NCI-H460 (cell line): ENCODE measurements around the gene C1orf198. TPM values are rescaled to one million over a fixed set of nuclear protein-coding genes. Genes with fewer than 3 reads are reported as not detected.

Source experiments
- DNase-seq: peaks from one replicate; pipeline ENCODE4 v3.0.0-alpha.2; 2016; ENCODE audit warnings: low read depth; ENCODE audit errors: extremely low read depth
- polyA plus RNA-seq: library from polyadenylated mRNA; depleted of rRNA; stranded (reverse); fragments of >200 nt; gene quantifications from 2 replicates; pipeline ENCODE4 v1.2.3, GENCODE V29; 2014; cell fraction: nucleus; rRNA removed
- total RNA-seq: library from RNA; depleted of rRNA; stranded (reverse); fragments of >200 nt; shearing (Covaris generic); gene quantifications from 2 replicates; pipeline ENCODE4 v1.2.3, GENCODE V29; 2014; rRNA removed

Gene C1orf198, protein sequence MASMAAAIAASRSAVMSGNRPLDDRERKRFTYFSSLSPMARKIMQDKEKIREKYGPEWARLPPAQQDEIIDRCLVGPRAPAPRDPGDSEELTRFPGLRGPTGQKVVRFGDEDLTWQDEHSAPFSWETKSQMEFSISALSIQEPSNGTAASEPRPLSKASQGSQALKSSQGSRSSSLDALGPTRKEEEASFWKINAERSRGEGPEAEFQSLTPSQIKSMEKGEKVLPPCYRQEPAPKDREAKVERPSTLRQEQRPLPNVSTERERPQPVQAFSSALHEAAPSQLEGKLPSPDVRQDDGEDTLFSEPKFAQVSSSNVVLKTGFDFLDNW
- 30.8 and 32.7 TPM in 2 replicates for total RNA-seq
- polyA plus RNA-seq = 21.3 and 28.6 TPM in 2 replicates

DNA sequence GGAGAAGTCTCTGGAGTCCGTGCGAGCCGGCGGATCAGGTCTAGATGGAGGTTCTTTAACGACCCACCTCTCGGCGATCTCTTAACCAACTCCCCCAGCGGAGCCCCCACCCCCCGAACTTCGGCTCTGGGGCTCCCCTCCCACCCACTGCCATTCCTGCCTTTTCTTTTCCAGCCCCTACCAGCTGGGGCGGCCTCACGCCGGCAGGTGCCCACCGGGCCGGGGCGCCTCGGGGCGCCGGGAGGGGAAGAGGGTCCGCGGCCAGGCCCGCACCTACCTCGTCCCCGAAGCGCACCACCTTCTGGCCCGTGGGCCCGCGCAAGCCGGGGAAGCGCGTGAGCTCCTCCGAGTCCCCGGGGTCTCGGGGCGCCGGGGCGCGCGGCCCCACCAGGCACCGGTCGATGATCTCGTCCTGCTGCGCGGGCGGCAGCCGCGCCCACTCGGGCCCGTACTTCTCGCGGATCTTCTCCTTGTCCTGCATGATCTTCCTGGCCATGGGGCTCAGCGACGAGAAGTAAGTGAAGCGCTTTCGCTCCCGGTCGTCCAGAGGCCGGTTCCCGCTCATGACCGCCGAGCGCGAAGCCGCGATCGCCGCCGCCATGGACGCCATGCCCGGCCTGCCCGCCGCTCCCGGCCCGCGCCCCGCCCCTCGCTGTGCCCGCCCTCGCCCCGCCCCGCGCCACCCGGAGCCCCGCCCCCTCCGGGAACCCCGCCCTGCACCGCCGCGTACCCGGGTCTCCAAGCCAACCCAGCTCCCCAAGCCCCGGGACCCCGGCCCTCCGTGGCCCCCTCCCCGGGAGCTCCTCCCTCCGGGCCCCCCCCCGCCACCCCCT, at the start of gene C1orf198:
C1orf198 (minus strand) TSS at position 619 of the 833 bp plus-strand sequence; CDS start at position 610, 9 bp downstream.
- peak; percentile 55 for DNase-seq

DNA sequence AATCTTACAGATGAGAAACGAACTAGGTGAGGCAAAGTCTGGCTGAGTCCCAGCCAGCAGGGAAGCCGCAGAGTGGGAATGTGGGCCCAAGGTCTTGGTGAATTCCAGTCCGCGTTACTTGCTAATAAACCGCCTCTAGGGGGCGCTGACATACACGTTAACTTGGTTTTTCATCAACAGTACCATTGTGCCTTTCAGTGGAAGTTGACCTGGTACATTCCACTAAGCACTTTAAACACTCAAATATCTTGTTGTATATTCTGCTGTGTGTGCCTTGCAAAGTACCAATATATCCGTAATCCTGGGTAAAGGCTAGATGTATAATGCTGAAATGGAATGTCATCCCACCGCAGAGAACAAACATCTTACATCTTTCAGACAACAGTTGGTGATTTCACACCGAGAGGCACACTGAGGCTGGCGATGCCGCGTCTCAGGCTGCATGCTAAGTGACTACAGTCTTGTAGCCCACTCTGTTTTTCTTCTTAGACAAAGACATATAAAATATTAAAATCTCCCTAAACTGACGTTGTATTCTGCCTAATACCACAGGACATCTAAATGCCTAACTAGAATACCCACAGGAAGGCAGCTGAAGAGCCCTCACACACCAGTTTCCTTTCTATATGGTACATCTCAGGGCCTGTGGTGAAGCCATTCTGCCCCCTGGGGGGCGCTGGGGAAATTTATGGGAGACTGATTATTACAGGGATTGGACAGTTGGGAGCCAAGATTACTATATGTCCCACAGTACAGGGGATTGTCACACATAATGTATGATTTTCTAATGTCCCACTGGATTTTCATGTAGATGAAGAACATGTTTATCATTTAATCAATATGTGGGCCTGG, 49.2 kb upstream of the C1orf198 start:
- DNase-seq = peak; percentile 83

DNA sequence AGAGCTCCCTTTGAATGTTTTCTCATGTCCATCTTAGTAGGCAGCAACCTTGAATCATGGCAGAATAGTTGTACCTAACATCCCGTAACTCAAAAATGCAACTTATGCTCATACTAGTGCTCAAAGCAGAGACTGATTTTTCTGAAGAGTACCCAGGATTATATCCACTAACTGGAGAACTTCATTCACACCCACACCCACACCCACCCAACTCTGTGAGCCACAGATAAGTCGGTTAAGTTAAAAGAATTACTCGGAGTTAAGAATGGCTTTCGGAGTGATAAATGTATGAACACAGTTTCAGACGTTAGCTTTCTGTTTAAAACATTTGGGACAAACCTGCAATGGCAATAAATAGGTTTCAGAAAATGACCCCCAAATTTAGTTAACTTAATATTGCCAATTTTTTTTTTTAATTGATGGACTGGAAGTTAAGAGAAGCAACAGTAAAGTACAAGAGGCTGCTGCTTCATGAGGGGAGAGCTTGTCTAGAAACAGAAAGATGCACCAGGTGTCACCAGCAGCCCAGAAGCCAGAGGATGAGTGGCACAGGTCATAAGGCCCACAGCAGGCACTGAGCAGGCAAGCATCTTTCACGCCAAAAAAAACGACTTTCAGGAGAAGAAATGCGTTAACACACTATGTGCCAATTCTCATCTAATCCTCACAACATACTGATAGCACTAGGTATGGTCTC, 48.4 kb upstream of the C1orf198 start:
- no peak for DNase-seq

DNA sequence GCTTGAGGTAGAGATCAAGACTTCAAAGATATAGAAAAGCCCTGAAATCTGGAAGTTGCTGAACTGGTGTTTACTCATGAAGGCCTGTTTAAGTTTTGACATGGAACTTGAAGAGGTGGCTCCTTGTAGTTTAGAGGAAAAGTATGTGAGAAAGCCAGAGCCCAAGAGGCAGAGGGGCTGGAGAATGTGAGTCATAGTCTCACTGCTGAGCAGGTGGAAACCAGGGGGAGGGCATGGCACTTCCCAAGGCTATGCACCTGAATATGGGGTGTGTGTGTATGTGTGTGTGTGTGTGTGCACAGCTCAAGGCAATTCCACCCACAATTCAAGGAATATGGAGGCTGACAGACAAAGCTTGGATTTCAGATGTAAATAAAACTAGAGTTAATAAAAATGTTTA, 46.8 kb upstream of the C1orf198 start:
- no peak for DNase-seq

DNA sequence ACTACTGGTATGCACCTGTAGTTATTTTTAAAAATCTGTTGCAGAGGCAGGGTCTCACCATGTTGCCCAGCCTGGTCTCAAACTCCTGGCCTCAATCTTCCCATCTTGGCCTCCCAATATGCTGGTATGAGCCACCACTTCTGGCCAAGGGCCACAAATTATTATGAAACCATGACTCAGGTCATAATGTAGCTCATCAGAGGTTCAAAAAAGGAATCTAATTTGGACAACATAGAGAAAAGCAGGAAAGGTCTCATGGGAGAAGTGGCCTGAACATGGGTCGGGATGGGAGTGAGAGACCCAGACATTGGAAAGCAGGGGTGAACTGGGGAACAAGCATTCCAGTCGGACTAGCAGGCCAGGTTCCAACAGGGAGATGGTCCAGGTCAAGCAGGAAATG, 45.2 kb upstream of the C1orf198 start:
- DNase-seq = no peak

DNA sequence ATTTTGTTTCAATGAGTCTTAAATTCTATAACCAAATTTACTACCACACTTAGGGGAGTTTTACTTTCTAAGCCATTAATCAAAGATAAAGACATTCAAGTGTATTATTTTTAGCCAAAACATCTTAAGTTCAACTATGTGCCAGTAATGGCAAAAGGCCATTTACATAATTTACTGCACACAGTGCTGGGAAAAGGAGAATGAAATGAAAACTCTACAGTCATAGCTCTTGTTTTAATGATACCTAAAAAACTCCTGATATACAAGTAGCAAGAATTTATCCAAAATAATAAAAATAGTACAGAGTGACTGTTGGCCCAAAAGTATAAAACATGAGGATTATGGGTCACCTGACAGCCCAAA, 42.4 kb upstream of the C1orf198 start:
- no peak for DNase-seq

DNA sequence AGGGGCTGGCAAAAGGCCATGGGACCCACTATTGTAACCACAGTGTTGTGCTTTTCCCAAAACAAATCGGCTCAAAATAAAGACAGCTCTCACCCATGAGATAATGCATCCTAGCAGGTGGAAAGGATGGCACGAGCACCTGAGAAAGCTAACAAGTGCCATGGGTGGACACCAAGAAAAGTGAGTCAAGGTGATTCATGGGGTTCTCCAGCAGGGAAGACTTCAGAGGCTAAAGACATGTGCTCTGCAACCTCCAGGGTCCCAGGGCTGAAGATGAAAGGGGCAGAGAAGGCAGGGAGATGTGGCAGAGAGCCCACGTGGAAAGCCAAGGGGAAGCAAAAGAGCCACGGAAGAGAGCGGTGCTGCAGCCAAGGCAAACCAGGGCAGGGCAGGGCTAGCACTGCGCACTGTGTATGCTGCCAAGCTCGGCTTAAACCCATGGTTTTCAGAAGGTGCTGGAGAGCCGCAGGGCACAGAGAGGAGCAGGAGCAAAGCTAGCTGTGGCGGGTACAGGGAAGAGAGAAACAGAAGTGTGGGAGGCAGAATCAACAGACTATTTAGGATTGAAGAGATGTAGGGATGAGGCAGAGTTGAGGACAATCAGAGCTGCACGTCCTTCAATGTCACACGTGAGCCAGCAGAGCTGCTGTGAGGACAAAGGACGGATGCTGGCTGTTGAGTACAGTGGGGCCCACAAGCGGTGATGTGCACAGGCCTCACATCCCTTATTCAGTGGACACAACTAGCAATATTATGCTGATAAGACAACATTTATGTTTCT, 41.8 kb upstream of the C1orf198 start:
- DNase-seq = no peak

DNA sequence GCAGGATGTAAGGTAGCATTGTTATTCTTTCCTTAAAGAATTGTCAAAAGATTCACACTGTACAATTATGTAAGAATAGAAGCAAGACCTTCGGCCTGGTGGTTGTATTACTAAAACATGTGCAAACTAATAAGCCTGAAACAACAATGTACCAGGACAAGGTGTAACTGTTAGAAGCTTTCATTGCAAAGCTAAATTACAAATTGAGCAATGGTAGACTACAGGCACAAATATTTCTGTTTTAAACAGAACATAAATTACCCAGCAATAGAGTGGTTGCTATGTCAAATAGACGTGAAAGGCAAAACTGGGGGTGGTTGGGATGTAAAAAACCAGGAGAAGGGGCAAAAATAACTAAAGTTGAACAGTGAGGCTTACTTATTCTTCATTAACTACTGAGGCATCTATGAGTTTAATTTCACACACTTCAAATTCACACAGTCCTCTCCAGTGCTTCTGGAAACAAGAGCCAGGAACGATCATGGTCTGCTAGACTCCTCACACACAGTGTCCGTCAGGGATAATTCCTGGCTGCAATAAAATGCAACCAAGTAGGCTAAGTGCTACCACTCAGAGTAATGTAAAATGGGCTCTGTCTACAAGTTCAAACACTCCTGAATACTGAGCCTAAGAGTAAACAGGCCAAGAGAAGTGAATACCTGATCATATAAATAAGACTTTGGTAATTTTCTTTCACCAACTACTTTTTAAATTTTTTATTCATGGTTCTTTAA, 39.3 kb upstream of the C1orf198 start:
- no peak for DNase-seq

DNA sequence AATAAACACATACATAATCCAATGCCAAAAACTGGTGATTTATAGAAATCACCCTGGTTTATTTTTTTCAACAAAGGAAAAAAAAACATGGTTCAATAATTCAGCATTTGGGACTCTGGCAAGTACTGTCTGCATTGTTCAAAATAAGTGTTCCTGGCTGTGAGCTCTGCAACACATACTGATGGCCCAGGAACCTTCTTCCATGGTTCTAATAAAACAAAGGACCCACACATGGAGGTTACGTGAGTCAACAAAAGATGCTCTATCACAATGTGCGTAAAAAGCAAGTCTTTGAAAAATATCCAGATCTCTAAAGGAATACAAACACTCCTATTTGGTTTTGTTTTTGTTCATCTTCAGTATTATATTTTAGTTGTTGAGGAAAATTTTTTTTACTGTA, 37.9 kb upstream of the C1orf198 start:
- no peak for DNase-seq

DNA sequence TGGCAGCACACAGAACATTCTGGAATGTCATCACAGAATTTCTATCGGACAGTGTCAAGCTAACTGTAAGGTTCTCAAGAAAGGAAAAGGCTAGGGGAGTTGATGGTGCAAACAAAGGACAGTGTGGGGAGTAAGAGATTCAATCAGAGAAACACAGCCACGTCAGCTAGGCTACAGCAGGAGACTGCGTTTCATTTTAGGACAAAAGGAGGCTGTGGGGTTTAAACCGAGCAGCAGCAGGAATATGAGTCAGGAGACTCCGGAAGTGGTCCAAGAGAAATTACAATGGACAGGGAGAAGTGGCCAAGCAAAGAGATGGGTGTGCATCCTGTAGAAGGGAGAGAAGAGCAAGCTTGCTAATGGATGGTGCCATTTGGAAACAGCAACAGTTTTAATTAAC, 37.4 kb upstream of the C1orf198 start:
- DNase-seq = no peak

DNA sequence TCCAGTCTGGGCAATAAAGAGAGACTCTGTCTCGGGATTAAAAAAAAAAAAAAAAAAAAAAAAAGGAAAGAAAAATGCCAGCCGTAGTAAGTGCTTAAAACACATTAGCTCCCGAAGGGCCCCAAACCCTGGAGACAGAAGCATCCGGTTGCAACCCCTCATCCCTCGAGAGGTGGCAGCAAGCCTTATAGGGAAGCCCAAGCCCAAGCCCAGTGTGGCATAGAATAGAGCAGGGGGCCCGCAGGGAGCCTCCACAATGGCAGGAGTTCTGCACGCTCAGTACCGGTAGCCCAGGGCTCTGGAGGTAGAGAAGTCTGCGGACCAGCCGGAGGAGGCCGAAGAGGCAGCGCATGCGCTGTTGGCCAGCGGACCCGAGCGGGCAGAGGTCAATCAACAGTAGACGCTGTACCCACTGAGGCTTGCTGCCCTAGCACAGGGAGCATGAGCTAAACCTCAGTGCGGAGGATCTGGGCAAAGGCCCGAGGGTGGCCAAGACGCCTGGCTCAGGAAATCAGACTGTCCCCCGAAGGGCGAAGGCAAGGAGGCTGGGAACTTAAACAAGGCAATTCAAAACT, 34.1 kb upstream of the C1orf198 start:
- no peak for DNase-seq

DNA sequence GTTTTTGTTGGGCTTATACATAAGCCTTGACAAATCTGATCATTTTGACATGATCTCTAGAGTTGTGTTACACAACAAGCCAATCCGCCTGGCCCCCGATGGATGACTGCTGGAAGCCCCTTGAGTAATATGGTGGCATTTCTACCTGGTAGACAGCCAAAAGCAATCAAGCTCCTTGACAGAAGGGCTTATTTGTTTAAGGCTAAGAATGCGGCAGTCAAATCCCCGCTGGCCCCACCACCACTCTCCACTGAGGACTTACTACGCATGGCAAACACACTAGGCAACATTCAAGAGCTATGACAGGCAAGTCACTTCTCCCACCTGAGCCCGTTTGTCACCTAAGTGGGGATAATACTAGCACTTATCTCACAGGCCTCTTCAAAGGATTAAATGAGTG, 33.4 kb upstream of the C1orf198 start:
- no peak for DNase-seq

DNA sequence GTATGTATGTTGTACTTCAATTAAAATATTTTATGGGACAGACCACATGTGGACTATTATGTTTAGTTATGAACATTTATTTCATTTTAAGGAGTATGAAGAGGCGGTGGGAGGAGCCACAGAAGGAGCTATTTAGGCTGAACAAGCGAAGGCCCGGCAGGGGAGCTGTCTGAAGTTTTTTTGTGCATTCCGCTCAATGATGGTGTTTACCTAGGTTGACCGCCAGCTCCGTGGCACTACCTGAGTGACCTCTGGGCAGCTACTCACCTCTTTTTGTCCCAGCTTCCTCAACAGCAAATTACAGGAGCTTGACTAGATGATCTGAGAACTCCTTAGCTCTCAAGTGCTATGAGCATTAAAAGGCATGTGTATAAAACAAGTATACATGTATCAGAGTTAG, 32.7 kb upstream of the C1orf198 start:
- DNase-seq = no peak

DNA sequence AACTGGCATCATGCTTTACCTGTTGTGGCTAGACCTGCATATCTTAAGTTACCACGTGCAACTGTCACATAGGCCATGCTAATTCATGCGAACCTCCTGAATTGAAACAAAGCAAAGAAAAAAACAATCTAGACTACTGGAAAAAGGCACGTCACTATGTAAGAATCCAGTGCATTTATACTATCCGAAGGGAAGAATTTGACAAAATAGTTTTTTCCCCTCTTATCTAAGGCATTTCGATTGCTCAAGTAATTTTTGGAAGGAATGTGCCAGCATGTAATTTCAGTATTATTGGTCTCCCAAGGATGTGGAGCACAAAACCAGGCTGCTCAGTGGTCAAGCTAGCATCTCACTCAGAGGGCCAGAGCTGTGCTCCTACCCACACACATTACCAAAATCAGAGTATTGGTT, 31.5 kb upstream of the C1orf198 start:
- DNase-seq = no peak

DNA sequence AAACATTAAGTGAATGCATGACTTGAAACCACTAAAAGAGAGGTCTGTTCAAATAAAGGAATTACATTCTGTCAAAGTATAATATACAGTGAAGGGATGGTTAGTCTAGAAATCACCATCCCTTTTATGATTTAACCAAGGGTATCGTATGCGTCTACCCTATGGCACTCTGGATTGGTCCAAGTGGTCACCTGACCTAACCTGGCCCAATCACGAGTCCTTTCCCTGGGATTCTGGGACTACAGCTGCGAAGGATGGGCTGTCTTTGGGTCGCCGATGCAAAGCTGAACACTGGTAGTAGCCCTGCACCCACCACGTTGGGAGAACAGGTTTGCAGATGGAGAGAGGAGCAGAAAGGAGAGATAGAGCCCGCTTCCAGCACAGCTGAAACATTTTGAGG, 30.4 kb upstream of the C1orf198 start:
- DNase-seq = no peak

DNA sequence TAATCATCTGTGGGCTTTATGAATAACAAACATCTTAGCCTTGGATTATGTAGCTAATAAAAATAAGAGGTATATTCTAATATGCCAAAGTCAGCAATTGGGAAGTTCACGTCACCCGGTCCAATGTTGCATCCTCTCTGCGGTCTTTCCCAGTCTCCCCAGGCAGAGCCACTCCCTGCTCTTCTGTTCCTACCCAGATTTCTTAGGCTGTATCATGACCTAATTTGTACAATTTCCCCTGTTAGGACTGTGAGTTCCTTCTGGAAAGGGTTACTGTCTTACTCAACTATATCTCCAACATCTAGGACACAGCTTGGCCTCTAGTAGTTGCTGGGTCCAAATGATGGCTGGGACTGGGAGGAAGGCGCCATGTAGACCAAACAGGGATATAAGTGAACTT, 29.8 kb upstream of the C1orf198 start:
- DNase-seq = no peak

DNA sequence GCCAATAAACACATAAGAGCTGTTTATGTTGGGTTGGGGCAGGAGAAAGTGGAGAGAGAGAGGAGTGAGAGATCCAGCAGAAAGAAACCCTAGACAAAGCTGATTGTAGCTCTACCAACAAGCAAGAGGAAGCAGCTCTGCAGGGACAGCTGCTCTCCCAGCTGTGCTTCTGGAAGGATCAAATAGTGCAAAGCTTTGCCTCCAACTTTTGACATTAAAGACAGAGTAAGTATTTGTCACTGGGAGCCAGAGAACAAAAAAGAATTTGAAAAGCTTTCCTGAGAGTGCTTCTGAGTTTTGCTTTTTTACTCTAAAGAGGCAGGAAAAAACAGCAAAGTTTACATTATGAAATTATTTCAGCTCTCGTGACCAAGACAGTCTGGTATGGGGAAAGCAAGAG, 28.5 kb upstream of the C1orf198 start:
- DNase-seq = no peak

DNA sequence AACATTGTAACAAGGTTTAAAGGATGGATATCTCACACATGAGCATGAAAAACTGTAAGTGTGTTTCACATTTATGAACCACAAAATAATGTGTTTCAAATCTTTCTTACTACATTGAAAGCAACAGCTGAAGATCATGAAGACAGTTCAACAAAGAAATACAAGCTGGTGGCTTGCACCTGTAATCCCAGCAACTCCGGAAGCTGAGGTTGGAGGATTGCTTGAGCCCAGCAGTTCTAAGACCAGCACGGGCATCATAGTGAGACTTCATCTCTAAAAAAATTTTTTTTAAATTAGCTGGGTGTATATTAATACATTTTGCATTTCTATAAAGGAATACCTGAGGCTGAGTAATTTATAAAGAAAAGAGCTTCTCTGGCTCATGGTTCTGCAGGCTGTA, 27.1 kb upstream of the C1orf198 start:
- DNase-seq = no peak

DNA sequence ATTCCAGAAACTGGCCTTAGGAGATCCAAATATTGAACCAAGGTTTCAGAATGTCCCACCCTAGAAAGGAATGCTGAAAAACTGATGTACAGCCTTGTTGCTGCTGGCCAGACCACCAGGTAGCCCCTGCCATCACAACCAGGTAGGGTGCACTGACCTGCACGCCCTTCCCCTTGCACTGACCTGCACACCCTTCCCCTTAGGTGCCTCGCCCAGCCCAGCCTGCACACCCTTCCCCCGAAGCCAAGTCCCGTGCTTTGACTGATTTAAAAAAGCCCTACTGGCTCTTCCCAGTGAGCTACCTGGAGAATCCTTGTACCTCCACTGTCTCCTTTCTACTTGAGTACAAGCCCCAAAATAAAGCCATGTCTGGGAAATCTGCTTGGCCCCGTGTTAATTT, 26.3 kb upstream of the C1orf198 start:
- no peak for DNase-seq
